ENCODE data around the gene DIP2A.

DNA sequence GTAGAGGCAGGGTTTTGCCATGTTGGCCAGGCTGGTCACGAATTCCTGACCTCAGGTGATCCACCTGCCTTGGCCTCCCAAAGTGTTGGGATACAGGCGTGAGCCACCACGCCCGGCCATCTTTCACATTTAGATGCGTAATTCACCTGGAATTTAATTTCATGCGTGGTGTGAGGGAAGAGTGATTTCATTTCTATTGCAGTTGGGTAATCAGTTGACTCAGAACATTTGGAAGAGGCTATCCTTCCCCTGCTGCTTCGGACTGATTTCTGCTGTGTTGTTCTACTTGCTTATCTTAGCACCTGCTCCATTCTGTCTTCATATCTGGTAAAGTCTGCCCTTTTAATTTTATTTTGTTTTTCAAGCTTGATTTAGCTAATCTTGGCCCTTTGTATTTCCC, 19.1 kb downstream of the DIP2A start:
- TF ChIP-seq, protein P1, sequence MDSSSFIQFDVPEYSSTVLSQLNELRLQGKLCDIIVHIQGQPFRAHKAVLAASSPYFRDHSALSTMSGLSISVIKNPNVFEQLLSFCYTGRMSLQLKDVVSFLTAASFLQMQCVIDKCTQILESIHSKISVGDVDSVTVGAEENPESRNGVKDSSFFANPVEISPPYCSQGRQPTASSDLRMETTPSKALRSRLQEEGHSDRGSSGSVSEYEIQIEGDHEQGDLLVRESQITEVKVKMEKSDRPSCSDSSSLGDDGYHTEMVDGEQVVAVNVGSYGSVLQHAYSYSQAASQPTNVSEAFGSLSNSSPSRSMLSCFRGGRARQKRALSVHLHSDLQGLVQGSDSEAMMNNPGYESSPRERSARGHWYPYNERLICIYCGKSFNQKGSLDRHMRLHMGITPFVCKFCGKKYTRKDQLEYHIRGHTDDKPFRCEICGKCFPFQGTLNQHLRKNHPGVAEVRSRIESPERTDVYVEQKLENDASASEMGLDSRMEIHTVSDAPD (CRISPR knock-in tag; IDR thresholded peaks at IDR 0.05): no peak
- TF ChIP-seq, protein P2, sequence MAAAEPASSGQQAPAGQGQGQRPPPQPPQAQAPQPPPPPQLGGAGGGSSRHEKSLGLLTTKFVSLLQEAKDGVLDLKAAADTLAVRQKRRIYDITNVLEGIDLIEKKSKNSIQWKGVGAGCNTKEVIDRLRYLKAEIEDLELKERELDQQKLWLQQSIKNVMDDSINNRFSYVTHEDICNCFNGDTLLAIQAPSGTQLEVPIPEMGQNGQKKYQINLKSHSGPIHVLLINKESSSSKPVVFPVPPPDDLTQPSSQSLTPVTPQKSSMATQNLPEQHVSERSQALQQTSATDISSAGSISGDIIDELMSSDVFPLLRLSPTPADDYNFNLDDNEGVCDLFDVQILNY (CRISPR knock-in tag; conservative IDR thresholded peaks at IDR 0.05): no peak
- TF ChIP-seq ZNF660 (CRISPR knock-in tag; IDR thresholded peaks at IDR 0.05; ENCODE audit: borderline replicate concordance, low read depth) (no peak), NFRKB (IDR thresholded peaks at IDR 0.05) (no peak), ZNF253 (CRISPR knock-in tag; IDR thresholded peaks at IDR 0.05; ENCODE audit: borderline replicate concordance) (no peak), RAD21 (CRISPR knock-in tag; IDR thresholded peaks at IDR 0.05) (no peak), NR2F2 (IDR thresholded peaks at IDR 0.05; ENCODE audit: borderline replicate concordance, low read depth) (no peak), SP140L (CRISPR knock-in tag; IDR thresholded peaks at IDR 0.05; ENCODE audit: borderline replicate concordance) (no peak)
- TF ChIP-seq, protein P3, sequence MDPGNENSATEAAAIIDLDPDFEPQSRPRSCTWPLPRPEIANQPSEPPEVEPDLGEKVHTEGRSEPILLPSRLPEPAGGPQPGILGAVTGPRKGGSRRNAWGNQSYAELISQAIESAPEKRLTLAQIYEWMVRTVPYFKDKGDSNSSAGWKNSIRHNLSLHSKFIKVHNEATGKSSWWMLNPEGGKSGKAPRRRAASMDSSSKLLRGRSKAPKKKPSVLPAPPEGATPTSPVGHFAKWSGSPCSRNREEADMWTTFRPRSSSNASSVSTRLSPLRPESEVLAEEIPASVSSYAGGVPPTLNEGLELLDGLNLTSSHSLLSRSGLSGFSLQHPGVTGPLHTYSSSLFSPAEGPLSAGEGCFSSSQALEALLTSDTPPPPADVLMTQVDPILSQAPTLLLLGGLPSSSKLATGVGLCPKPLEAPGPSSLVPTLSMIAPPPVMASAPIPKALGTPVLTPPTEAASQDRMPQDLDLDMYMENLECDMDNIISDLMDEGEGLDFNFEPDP (CRISPR knock-in tag; conservative IDR thresholded peaks at IDR 0.05): no peak
- TF ChIP-seq, protein P4, sequence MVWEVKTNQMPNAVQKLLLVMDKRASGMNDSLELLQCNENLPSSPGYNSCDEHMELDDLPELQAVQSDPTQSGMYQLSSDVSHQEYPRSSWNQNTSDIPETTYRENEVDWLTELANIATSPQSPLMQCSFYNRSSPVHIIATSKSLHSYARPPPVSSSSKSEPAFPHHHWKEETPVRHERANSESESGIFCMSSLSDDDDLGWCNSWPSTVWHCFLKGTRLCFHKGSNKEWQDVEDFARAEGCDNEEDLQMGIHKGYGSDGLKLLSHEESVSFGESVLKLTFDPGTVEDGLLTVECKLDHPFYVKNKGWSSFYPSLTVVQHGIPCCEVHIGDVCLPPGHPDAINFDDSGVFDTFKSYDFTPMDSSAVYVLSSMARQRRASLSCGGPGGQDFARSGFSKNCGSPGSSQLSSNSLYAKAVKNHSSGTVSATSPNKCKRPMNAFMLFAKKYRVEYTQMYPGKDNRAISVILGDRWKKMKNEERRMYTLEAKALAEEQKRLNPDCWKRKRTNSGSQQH (CRISPR knock-in tag; IDR thresholded peaks at IDR 0.05; ENCODE audit: low read depth): no peak
- TF ChIP-seq, protein P5, sequence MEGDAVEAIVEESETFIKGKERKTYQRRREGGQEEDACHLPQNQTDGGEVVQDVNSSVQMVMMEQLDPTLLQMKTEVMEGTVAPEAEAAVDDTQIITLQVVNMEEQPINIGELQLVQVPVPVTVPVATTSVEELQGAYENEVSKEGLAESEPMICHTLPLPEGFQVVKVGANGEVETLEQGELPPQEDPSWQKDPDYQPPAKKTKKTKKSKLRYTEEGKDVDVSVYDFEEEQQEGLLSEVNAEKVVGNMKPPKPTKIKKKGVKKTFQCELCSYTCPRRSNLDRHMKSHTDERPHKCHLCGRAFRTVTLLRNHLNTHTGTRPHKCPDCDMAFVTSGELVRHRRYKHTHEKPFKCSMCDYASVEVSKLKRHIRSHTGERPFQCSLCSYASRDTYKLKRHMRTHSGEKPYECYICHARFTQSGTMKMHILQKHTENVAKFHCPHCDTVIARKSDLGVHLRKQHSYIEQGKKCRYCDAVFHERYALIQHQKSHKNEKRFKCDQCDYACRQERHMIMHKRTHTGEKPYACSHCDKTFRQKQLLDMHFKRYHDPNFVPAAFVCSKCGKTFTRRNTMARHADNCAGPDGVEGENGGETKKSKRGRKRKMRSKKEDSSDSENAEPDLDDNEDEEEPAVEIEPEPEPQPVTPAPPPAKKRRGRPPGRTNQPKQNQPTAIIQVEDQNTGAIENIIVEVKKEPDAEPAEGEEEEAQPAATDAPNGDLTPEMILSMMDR (CRISPR knock-in tag; IDR thresholded peaks at IDR 0.05): no peak
- TF ChIP-seq, protein P6, sequence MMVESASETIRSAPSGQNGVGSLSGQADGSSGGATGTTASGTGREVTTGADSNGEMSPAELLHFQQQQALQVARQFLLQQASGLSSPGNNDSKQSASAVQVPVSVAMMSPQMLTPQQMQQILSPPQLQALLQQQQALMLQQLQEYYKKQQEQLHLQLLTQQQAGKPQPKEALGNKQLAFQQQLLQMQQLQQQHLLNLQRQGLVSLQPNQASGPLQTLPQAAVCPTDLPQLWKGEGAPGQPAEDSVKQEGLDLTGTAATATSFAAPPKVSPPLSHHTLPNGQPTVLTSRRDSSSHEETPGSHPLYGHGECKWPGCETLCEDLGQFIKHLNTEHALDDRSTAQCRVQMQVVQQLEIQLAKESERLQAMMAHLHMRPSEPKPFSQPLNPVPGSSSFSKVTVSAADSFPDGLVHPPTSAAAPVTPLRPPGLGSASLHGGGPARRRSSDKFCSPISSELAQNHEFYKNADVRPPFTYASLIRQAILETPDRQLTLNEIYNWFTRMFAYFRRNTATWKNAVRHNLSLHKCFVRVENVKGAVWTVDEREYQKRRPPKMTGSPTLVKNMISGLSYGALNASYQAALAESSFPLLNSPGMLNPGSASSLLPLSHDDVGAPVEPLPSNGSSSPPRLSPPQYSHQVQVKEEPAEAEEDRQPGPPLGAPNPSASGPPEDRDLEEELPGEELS (CRISPR knock-in tag; IDR thresholded peaks at IDR 0.05): no peak
- TF ChIP-seq, protein P7, sequence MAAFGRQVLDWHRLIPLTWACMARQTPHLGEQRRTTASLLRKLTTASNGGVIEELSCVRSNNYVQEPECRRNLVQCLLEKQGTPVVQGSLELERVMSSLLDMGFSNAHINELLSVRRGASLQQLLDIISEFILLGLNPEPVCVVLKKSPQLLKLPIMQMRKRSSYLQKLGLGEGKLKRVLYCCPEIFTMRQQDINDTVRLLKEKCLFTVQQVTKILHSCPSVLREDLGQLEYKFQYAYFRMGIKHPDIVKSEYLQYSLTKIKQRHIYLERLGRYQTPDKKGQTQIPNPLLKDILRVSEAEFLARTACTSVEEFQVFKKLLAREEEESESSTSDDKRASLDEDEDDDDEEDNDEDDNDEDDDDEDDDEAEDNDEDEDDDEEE (CRISPR knock-in tag; IDR thresholded peaks at IDR 0.05): no peak

All from HepG2 (cell line).